Activated gamma-delta T cell treated with anti-CD3 and anti-CD28 coated beads, Interleukin-2, amount 50 U/mL, for 16 hours (primary cell): ENCODE results near the gene AURKA.
"Not testable (repeated sequence)": the region's sequence is repeated elsewhere in the genome, so short reads cannot be mapped to it uniquely, and the experiment has no call there.

Source experiments
- DNase-seq: peaks from one replicate; pipeline ENCODE4 v3.0.0-alpha.2; 2020; ENCODE audit warnings: low read depth

Gene AURKA

DNA sequence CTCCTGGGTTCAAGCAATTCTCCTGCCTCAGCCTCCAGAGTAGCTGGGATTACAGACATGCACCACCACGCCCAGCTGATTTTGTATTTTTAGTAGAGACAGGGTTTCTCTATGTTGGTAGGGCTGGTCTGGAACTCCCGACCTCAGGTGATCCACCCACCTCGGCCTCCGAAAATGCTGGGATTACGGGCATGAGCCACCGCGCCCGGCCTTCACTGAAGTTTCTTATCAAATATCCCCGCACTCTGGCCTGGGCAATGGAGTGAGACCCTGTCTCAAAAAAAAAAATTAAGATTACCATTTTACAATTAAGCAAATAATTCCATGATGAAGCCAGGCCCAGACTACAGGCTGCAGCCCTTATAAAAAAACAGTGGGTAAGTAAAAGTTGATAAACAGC, 1.6 kb downstream of the AURKA start:
- not testable (repeated sequence) for DNase-seq

DNA sequence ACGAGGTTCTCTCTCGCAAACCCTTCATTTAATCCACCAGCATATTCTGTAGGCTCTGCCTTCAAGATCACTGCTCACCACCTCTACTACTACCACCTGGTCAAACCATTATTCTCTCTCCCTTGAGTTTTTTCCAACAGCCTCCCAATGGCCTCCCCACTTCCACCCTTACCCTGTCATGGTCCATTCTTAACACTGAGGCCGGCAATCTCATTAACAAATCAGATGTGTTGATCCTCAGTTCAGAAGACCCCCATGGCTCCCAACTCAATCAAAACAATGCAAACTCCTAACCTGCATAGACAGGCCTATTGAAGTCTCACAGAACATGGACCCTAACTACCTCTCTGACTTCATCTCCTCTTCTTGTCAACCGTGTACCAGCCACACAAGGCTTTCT, 2.2 kb downstream of the AURKA start:
- DNase-seq, result no peak

DNA sequence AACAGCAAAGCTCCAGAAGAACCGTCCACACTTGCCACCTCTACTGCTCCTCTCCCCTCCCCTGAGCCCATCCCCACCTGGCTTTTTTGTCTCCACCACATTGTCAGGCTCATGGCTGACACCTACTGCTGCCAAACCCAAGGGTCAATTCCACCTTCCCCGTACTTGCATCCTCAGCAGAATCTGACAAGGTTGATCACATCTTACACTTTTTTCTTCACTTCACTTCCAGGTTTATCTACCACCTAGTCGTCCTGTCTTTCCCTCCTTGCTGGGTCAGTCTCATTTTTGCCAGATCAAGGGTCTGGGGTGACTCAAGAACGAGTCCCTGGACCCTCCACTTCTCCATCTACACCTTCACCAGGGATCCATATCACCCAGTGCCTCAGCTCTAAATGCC, 3.1 kb downstream of the AURKA start:
- DNase-seq, result no peak

DNA sequence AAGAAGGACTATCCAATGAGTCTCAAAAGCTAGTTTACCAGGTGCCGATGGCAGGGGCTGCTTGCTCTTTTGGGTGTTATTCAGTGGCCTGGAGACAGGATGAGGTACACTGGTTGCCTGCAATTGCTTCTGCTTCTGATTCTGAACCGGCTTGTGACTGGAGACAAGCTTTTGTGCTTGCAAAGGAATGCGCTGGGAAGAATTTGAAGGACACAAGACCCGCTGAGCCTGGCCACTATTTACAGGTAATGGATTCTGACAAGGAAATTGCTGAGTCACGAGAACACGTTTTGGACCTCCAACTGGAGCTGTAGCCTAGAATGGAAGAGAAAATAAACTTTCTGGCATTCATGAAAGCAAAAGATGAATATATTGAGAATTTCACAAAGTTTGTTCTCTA, 5.8 kb downstream of the AURKA start:
- no peak for DNase-seq

DNA sequence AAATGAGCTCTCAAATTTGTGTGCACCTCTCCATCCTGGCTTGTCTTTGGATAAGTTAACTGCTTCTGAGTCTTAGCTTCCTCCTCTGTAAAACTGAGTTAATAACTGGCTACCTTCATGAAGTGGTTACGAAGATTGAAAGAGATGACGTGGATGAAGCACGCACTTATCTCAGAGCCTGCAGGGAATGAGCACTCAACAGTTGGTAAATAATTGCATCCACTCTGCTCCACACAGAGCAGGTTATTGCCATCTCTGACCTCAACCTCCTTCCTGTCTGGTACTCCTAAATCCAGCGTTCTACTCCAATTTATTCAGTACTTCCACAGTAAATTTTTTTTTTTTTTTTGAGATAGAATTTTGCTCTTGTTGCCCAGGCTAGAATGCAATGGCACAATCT, 6.9 kb downstream of the AURKA start:
- no peak for DNase-seq

DNA sequence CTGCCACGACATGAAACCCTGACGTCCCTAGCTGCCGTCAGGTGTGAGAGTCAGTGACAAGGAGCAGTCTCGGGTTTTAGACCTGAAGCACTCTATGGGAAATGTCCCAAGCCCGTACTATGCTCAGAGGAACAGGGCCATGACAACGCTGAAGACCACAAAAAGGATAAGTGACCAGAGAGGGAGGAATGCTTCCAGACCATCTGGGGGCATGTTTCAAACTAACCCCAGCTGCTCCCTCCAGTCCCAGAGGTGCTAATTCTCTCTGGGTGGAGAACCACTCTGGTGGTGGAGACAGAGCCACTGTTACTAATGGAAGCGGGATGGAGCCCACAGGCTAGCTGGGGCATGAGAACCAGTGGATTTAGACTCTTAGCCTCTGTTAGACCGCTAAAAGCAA, 8.7 kb downstream of the AURKA start:
- DNase-seq, result no peak

DNA sequence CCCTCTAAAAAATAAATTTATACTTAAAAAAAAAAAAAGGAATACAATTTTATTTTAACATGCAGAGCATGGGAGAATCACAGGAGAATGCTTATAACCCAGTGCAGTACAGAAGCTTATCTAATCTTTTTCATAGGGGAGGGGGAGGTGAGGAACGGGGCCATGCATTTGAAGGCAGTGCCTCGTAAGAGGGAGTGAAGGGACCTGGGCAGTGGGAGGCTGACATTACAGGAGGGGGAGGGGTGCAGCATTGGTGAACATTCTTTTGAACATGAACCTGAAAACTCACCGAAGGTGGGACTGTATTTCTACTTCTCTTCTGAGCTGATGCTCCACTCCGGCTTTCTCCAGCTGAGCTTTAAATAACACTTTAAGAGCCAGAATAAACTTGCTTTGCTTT, 9.3 kb downstream of the AURKA start:
- DNase-seq, result no peak

DNA sequence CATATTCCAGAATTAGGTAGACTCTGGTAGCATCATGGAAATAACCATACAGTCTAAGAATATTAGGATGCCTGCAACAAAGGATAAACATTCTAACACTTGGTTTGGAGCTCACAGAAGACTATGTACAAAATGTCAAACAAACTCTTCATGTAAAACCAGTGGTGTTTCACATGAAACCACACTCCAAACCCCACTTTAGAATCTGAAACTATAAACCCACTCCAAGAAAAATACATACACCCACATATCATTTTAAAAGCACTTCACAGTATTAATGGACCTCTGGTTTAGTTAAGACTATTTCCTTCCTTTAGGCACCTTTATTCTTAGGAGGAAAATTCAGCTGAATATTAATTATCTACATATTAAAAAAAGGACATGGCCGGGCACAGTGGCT, 10.5 kb downstream of the AURKA start:
- no peak for DNase-seq

DNA sequence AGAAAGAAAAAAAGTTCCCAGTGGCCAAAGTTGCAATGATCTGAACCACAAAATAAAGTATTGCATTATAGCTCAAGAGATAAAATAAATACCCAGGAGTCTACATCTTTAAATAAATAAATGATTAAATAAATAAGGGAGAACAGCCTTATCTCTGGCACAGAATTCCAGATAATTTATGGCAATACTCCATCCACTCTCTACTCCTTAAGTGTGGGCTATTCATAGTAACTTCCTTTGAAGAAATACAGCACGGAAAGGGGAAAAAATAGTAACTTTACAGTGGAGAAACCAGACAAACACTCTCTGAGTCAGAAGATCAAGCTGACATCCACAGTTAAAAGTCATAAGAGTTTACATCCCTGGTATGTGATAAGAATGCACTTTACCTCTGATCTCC, 11.6 kb downstream of the AURKA start:
- DNase-seq, result no peak

DNA sequence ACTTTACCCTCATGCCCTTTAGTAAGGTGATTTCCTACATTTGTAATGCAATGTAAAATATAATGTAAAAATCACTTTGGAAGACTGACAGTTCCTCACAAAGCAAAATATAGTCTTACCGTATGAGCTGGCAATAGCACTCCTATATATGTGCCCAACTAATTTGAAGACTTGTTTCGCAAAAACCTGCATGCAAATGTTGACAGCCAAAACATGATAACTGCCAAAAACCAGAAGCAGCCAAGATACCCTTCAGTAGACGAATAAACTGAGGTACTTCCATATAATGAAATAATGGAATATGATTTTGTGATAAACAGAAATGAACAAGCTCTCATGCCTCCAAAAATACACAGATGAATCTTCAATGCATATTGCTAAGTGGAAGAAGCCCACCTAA, 13.6 kb downstream of the AURKA start:
- no peak for DNase-seq

DNA sequence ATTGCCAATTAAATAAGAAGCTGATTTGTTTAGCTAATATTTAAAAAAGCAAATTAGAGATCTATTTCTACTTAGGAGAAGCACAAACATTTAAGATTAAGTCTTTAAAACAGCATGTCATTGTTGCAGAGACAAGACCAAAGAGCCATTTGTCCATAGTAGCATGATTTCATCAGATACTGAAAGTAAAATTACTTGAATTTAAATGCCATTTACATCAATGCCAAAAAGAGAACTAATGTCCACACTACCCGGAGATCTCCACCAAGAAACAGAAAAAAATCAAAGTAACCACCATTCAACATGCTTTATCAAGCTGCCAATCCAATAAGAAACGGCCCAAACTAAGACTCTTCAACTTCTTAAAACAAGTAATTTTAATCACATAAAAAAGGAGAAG, 15.7 kb downstream of the AURKA start:
- DNase-seq, result no peak

DNA sequence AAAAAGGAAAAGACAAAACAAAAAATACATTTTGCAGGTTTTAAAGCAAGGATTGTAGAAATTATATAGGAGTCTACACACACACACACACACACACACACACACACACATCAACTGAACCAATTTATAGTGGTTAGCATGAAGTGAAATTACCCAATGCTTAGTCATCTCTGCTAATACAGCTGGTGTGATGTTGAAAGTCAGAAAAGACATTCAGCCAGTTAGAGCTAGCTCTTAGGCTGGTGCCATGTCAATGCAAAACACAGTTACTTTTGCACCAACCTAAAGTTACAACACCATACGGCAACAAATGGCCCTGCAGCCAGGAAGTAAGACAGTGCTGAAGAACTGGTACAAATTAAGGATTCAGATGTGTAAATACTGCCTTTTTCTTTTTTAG, 18.1 kb downstream of the AURKA start:
- no peak for DNase-seq

DNA sequence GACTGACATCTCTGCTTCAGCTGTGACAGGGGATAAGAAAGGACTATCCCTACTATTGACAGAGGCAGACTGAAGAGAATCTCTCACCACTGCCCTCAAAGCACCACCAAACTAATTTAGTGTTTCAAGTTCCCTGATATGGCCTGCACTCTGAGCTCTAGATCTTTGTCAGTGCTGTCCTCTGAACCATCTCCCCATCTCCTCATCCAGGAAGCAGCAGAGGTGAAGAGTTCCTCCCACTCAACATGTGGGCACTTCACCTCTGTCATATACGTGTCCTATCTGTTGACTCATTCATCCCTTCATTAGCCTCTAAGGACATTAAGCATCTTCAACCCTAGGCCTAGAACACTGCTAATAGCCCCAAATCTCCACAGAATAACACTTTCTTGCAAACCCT, 19.2 kb downstream of the AURKA start:
- no peak for DNase-seq

DNA sequence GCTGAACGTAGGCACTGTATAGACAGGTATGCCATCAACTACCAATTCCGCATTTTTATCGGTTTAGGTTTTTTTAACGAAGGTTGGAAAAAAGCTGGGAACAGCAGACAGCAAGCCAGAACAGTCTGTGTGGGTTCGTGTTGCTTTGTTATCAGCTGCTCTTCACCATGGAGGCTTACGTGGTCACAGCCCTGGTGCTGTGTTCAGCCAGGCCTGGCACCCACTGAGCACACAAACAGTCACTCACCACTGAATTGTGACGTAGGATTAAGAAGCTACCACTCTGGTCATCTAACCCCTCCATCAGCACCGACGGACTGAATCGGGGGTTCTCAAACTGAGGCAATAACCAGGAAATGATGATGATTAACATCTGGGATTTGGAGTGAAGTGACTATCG, 20.0 kb downstream of the AURKA start:
- no peak for DNase-seq

DNA sequence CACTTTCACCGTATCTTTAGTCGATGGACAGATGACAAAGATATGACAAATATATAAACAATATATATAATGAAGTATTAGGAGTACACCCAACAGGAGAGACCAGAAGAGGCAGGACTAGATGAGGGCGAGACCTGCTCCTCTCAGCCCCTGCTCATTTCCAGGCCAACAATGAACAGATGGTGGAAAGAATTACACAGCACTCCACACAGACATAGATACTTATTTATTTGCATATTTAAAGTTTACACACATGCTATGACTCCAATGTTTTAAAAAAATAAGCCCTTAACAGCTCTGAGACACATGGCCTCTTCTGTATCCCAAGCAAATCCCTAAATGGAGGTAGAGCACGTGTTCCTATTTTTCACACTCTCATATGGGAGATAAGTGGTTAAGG, 22.8 kb downstream of the AURKA start:
- no peak for DNase-seq

DNA sequence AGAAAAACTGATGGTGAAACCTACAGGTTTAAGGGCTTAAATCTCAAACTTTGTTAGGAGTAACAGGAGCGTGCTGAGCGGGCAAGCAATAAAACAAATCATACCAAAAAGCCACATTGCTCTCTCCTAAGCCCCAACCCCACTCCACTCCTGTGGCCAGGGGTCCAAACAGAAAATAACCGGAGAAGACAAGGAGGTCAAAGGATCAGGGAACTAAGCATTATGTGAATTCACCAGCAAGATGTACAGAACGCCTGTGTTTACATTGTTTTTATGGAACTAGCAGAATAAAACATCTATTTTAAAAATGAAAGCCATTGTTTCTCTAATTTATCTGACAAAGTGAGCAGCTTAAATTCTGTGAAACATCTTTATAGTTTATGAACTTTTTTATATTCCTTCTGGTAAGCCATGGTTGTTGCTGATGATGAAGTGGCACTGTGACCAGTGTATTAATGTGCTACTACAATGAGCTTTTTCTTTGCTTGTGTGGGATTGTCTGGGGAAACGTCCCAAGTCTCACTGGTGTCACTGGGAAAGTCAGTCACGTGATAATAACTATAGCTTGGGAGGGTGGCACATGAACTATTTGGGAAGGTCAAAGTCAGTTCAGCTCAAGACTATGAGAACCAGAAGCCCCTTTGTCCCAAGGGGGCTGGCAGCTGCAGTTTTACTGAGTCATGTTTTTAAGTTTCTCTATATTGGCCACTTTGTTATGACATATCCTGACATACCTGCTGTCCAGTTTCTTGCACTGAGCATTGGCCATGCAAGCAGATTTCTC, 23.5 kb downstream of the AURKA start:
- no peak for DNase-seq

DNA sequence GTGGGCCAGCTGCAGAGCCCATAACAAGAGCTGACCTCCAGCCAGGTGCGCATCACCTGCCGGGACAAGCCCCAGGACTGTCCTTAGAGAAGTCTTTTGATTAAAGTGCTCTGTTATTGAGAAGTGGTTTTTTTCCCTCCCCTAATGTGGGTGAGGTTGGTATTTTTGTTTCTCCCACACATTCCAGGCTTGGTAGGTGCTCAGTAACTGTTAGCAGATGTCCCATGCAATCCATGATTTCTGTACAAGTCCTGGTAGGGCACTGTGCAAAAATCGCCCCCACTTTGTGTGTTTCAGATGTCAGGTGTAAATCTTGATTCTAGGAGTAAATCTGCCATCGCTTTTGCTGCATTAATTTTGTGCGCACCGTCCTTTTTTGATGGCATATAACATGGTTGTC, 28.5 kb downstream of the AURKA start:
- no peak for DNase-seq

DNA sequence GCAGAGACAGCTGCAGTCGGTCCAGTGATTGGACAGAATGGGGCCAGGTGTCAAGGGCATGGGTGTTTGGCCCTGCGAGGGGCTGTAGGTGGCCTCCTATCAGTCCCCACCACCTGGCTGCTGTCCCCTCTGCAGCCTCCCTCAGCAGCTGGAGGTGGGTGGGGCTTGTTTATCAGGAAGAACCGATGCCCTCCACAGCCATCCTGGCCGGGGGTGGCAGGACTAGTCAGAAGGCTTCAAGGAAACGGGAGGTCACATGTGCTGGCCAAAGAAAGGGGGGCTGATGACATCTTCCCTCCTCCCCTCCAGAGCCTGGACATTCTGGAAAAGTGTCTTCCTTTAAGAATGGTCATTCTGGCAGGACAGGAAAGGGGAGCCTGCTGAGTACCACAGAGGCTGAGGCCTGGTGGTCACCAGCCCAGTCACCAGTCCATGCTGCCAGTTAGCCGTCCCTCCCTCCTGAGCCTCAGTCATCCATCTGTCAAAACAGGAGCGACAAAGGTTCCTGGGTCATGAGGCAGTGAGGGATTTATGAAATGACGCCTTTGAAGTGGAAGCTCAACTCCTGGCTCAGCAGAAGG, 29.1 kb downstream of the AURKA start:
- DNase-seq, result no peak

DNA sequence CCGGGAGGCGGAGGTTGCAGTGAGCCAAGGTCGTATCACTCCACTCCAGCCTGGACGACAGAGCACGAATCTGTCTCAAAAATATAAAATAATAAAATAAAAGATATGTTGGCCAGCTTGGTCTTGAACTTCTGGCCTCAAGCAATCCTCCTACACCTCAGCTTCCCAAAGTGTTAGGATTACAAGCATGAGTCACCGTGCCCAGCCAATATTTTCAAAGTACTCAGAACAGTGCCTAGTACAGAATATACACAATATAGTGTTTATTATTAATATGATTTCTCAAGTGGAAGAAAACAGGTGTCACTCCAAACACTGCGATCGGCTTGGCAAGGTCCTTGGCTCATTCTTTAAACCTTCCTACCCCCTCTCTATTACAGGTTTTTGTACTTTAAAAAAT, 30.1 kb downstream of the AURKA start:
- no peak for DNase-seq

DNA sequence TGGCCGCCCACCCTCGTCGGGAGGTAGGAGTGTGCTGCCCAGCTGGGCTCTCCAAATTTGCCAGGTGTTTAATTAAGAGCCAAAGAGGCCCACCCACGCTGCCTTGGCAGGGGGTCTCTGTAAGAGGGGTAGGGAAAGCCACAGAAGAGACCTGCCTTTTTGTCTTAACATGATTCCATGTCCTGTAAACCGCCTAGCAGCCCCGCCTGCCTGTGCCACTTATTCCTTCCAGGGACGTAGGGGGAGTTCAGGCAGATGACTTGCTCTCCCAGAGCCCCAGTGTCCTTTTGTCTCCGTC, 31.2 kb downstream of the AURKA start:
- DNase-seq, result no peak

DNA sequence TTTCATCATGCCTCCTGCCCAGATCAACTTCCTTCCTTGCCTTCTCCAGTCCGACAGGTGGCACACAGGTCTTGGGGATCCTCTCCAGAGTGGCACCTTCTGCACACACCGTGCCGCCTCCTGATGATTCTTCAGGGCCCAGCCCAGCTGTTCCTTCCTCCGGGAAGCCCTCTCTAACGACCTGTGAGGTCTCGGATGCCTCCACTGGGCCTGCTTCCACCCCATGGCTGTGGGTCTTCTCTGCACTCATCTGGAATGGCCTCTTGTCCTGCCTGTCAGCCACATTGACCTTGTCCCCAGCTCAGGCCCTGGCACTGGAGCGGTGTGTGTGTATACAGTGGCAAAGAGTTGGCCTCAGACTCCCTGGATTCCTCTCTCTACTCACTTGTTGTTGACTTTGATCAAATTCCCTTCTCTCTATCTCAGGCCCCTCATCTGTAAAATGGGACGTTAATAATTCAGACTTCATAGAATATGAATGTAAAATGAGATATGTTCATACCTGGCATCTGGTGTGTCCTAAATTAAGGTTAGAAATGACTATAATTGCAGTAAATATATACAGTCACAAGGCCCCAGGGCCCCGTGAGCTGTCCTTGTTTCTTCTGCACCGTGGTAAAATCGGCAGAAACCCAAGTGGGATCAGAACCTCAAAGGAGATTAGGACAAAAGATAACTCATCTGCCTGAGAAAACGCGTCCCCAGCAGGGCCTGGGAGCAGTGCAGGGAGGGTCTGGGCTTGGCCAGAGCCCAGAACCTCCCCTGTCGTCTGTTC, 31.7 kb downstream of the AURKA start:
- DNase-seq, result no peak

DNA sequence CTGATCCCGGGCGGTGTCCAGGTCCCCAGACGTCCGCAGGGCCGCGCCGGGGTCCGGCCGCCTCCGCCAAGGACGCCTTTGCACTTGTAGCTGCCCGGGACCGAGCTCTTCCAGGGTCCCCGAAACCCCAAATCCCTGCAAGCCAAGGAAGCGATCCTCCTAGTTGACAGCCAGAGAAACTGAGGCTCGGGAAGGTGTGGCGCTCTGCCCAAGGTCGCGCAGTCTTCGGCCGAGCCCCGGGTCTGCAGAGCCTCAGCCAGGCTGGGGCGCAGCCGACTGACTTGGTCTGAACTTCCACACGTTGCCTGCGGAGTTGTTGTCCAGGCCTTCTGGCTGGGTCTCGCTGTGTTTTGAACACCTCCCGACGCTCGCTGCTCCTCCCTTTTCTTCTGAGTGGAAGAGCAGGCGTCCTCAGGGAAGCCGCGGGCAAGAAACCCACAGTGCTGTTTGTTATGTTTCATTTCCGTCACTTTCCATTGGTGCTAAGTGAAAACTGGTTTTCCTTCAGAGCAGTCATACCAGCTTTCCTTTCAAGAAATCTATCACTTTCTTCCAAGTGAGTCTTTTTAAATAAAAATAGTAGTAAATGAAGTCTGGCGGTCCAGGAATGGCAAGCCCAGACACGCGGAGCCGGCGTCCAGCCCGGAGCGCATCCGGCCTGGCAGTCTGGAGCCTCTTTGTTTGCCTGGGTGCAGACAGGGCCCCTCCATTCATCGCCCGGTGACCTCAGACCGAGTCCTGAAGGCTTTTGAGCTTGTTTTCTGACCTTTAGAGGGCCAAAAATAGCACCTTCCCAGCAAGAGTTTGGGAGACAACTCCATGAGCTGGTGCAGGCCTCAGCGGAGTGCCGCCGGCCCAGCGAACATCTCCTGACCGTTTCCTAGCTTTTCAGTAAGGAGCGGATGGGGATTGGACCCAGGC, 32.5 kb downstream of the AURKA start:
- DNase-seq, result no peak
